ENCODE data around the gene RIC8B.
"Not testable (repeated sequence)": the region's sequence is repeated elsewhere in the genome, so short reads cannot be mapped to it uniquely, and the experiment has no call there.

RIC8B gene

GRCh38 chr12:106907411-106907810, 132.9 kb downstream of the RIC8B start:
- DNase-seq: no peak

- no peak for DNase-seq
Measured at GRCh38 chr12:106907846-106908245, 133.4 kb downstream of the RIC8B start.

- no peak for DNase-seq
Measured at GRCh38 chr12:106908561-106908960, 134.1 kb downstream of the RIC8B start.

- DNase-seq: no peak
Measured at GRCh38 chr12:106910202-106910601, 135.7 kb downstream of the RIC8B start.

- DNase-seq: no peak
Measured at GRCh38 chr12:106911581-106911980, 137.1 kb downstream of the RIC8B start.

GRCh38 chr12:106913456-106913855, 139.0 kb downstream of the RIC8B start:
- DNase-seq: no peak

GRCh38 chr12:106914796-106915634, 140.5 kb downstream of the RIC8B start:
- no peak for DNase-seq

GRCh38 chr12:106915635-106916026, 141.1 kb downstream of the RIC8B start:
- no peak for DNase-seq

GRCh38 chr12:106917503-106917902, 143.0 kb downstream of the RIC8B start:
- DNase-seq: no peak

GRCh38 chr12:106918746-106919145, 144.3 kb downstream of the RIC8B start:
- DNase-seq: peak; percentile 56

GRCh38 chr12:106919910-106920544, 145.5 kb downstream of the RIC8B start:
- DNase-seq: peak; percentile 53

- DNase-seq: not testable (repeated sequence)
Measured at GRCh38 chr12:106921976-106922375, 147.5 kb downstream of the RIC8B start.

GRCh38 chr12:106923594-106923993, 149.1 kb downstream of the RIC8B start:
- not testable (repeated sequence) for DNase-seq

- DNase-seq: no peak
Measured at GRCh38 chr12:106924268-106924861, 149.9 kb downstream of the RIC8B start.

- DNase-seq: no peak
Measured at GRCh38 chr12:106926657-106927056, 152.2 kb downstream of the RIC8B start.

- no peak for DNase-seq
Measured at GRCh38 chr12:106934277-106934676, 159.8 kb downstream of the RIC8B start.

Data from retina (tissue), 1 donor.